ENCODE measurements around the gene BRD7.

The BRD7 gene

DNA sequence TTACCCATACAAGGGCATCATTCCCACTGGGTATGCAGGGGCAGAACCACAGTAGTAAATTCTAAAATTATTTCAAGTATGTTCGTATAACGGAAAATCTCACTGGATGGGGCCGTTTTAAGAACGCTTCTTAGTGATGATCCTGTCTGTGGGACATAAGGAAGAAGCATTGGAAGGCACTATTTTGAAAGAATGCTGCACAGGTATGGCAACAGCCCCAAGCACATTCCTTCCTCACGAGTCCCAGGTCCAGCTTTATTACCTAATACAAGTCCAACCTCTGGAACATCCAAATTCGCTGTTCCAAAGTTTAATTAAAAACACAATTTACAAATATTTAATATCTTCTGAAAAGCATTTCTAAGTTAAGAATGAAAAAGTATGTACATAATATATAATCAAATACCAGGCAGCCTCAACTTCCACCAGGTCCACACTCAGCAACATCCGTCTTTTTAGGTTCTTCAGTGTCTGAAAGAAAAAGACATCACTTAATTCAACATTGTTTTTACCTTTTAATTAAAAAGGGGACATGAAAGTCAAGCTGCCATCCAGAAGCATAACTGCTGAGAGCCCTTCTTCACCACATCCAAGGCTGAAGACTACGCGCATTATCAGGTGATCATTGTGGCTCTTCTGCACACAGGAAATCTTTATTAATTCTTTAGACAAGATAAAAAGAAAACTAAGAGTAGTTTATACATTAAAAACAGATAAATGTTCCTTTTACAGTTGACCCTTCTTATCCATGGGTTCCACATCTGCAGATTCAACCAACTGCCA is 49.8 kb downstream of the BRD7 start:
- DNase-seq (ENCODE audit: low read depth in 2 of 2), result no peak

DNA sequence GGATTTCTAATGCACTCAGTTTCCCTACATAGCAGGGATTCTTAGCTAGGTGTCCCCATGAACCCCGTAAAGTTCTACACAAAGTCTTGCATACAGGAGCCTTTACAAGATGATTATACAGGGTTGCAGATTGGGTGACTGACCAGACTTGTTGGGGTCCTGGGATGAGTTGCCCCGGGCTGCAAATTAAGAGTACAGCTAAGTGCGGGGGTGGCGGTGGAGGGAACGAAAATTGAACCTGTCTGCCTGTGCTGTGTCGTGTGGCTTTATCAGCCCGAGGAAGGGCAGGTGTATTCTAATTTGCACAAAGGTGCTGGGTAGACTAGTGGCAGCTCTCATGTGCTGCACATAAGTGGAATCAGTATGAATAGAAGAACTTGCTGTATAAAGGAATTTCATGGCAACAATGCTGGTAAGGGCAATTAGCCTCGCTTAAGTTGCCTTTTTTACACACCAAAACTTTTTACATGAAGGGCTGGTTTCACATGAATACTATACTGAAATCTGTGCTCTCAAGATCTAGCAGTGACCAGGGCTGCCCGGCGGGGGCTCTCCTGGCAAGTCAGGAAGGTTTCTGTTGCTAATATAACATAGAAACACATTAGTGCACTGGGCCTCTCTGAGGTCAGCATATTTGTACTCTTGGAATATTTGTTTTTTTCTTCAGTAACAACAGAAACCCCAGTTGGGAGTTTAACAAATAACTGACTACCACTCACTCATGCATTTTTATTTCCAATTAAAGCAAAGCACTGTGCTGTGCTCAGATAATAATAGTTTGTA is 51.7 kb downstream of the BRD7 start:
- DNase-seq (ENCODE audit: low read depth in 2 of 2), result no peak

DNA sequence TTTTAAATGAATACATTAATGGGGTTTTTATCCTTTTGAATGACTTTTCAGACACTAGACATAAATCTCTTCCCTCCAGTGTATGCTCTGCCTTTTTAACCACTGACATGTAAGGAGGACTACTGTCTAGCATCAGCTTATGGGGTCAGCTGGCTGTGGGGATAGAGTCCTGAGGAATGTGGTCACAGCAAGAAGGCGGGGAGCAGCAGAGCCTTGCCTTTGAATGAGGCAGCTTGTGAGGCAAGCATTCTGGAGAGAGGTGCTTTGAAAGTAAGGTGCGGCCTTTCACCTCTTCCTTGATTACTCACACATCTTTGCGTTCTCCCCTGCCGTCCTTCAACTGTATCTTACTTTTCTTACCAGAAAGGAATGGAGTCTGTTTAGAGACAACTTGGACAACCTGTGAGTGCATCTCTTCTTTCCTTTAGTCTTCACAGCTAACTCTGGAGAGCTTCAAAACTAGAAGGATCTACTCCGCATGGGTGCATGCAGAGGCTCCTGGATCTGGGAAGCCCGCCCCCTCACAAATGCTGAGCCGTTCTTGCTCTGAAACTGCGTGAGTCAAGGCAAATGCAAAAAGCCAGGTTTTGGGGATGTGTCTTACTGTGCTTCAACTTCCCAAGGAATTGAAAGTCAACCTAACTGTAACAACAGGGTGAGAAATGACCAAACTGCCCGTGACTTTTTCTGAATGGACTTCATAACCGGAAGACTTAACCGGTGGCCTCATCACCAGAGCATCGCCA is 52.5 kb downstream of the BRD7 start:
- no peak for DNase-seq (ENCODE audit: low read depth in 2 of 2)

DNA sequence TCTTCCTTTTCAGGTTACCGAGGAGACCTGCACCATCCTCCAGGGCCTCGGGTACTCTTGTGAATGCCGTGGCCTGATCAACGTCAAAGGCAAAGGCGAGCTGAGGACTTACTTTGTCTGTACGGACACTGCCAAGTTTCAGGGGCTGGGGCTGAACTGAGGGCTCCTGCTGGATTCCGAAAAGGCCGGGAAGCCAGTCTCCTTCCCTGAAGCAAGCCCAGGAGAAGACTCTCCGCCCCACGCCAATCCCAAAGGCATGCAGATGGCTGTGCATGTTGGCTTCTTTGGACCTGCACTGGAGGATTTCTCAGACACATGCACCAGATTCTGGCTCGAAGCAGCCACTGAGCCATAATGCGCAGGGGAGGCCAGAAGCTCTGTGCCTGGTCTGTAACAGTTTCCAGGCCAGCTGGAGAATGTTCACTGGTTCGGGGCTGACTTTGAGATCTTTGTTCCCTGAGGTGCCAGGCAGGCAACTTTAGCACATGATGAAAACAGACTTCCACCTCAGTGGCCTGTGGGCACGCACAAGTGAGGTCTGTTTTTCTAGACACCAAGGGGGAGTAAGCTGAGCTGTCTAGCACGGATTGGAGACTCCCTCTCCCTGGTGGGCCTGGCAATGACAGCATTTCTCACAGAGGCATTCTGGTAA is 53.3 kb downstream of the BRD7 start:
- no peak for DNase-seq (ENCODE audit: low read depth in 2 of 2)

DNA sequence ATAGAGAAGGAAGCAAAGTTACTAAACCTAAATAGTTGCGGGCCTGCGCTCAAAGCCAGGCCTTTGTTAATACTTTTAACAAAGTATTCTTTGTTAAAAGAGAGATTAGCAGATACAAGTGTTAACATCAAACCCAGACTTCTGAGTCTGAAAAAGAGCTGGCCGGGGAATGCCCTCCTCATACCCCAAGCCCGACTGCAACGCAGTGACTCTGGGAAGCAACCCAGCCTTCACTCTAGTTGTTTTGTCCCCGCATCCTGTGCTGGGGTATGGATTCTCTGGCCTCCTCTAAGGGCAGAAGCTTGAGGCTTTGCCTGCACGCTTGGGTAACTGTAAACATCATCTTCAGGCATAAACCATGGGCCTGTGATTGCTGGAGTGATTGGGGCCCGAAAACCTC is 54.1 kb downstream of the BRD7 start:
- DNase-seq (ENCODE audit: low read depth in 2 of 2), result no peak

DNA sequence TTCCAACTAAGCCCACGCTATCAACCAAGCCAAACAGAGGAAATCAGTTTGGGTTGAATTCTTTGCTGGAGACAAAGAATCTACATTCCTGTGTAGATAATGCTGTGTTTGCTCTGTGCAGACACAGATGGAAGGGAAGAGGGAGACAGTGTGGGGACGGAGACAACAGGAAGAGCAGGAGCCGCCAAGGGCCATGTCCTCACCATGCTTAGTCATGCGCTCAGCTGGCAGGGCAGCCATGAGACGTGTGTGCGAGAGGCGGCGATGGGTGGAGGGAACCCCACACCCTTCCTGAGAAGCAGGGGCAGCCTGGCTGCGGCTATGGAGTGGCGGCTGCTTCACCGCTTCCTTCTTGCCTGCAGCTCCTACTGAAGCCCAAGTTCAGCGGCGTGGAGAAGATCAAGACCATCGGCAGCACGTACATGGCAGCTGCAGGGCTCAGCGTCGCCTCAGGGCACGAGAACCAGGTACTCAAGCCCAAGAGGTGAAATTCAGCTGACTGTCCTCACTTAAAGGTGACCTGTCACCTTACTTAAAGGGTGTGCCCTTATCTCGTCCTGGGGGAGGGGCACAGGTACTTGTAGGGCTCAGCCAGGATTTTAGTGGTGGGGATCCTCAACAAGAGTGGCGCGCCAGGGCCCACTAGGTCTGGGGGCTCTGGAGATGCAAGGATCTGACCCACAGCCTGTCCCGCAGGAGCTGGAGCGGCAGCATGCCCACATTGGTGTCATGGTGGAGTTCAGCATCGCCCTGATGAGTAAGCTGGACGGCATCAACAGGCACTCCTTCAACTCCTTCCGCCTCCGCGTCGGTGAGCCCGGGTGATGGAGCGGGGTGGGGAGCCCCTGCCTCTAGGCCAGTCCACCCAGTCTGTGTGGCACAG is 55.0 kb downstream of the BRD7 start:
- DNase-seq (ENCODE audit: low read depth in 2 of 2), result peak in 1 of 2 donors; percentile 20

DNA sequence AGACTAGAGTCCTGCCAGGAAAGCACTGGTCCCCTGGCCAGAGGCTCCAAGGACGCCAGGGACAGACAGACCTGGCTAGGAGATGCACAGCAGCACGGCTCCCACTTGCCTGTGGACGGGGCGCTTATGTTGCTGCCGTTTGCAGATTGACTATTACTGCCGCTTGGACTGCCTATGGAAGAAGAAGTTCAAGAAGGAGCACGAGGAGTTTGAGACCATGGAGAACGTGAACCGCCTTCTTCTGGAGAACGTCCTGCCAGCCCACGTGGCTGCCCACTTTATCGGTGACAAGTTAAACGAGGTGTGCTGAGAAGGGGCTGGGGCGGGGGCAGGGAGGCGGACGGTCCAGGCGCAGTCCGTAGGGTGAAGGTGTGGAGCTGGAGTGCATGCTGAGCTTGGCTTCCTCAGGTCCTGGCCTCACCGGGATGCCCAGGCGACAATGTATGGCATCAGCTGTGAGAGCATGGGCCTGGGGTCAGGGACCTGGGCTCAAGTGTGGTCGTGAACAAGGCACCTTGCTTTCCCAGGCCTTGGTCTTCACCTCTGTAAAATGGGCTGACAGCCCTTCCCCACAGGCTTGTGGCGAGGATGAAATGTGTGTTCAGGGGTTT is 56.8 kb downstream of the BRD7 start:
- no peak for DNase-seq (ENCODE audit: low read depth in 2 of 2)

DNA sequence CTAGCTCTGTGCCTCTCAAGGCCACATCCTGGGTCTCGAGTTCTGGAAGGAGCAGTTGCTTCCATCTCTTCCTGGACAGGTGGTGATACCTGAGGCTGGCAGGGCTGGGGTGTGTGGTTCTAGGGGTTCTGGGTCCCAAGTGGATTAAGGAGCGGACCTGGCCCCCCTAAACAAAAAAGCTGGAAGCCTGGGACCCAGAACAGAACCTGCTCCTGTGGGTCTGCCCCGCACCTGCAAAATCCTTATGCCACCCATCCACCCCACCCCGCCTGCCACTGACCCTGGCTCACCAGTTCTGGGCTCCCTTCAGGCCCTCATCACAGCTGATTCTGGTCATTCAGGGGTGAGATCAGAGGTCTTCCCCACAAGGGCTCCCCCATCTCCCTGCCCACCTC is 57.7 kb downstream of the BRD7 start:
- DNase-seq (ENCODE audit: low read depth in 2 of 2), result no peak

DNA sequence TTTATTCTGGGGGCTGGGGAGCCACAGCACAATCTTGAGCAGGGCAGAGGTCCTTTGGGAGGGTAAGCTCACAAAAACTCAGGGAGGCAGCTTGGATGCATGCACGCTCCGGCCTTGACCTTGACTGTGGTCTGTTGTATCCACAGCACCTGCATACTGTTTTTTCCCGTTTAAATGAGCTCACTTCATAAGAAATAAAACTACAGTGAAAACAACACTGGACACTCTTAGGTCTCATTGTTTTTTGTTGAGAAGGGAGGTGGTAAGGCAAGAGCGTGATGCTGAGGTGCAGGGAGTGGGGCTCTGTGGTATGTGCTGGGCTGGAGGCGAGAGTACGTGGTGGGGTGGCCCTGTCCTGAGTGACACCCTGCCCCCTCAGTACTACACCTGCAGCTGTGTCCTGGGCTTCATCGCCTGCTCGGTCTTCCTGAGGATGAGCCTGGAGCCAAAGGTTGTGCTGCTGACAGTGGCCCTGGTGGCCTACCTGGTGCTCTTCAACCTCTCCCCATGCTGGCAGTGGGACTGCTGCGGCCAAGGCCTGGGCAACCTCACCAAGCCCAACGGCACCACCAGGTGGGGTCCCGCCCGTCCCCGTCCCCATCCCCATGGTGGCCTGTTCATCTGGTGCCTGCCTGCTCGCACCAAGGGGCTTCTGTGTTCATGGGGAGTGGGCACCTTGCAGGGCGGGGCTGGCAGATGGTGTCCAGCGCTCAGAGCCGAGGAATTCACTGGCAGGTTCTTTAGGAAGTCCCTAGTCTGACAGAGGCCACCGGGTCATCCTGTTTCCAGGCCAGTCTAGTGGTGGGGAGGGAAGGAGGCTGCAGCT is 58.3 kb downstream of the BRD7 start:
- DNase-seq (ENCODE audit: low read depth in 2 of 2), result no peak

DNA sequence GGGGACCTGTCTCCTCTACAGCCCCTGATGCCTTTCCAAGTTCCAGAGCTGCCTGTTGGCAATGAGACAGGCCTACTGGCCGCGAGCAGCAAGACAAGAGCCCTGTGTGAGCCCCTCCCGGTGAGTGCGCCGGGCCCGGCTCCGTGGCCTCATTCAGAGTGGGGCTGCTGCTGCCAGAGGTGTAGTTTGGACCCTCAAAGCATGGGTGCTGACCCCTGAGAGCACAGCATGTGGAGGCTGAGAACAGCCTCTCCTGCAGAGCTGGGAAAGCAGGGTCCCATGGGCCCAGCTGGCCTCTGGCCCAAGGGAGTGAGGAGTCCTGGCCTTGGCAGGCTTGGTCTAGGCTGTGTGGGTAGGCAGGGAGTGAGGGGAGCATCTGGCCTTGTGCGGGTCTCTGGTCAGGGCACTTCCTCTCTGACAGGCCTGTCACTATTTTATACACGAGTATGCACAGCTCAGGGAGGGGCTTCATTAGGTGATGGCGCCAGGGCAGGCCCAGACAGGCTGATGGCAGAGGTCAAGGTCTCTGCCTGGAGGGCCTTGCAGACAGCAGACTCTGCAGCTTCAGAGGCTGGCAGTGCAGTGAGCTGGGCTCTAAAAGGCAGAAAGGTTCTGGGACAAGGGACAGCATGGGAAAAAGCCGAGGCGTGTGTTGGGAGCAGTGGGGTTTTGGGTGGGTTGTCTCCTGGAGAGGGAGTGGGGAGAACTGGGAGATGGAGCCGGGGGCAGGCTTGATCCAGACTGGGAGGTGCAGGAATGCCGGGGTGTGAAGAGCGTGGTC is 59.1 kb downstream of the BRD7 start:
- DNase-seq (ENCODE audit: low read depth in 2 of 2), result no peak

DNA sequence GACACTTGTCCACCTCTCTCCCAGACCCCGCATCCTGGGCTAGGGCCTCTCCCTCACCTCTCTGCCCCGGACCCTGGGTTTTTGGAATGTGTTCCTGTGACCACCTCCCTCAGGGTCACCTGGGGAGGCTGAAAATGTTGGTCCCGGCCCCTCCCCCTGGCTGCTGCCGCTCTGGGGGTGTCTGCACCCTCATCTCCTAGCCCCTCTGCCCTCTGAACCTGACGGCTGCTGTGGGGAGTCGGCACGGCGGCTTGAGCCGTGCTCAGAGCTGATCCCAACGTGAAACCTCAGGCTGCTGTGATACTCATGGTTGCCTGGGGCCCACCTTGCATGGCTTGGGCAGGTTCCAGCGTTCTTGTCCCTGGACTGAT is 59.6 kb downstream of the BRD7 start:
- DNase-seq (ENCODE audit: low read depth in 2 of 2), result no peak

DNA sequence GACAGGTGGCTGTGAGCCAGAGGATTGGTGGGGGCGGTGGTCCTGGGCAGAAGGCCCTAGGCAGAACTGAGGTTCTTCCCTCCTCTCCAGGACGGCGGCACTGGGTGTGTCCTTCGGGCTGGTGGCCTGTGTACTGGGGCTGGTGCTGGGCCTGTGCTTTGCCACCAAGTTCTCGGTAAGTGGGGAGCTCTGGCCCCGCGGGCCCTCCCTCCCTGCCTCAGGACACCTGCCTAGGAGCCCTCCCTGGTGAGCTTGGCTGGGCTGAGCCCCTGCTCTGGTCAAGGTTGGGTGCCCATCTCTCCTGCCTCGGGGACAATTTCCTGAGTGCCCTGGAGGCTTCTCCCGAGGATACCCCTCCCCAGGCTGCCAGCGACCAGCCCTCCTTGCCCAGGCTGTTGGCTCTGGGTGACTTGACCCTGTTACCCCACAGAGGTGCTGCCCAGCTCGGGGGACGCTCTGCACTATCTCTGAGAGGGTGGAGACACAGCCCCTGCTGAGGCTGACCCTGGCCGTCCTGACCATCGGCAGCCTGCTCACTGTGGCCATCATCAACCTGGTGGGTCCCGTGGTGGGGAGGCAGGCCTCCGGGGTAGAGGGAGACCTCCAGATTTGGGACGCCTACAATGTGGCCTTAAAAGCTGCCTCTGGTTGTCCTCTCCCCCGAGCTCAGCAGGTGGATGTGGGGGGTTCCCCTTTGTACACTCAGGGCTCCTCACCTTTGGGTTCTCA is 60.4 kb downstream of the BRD7 start:
- DNase-seq (ENCODE audit: low read depth in 2 of 2), result no peak

DNA sequence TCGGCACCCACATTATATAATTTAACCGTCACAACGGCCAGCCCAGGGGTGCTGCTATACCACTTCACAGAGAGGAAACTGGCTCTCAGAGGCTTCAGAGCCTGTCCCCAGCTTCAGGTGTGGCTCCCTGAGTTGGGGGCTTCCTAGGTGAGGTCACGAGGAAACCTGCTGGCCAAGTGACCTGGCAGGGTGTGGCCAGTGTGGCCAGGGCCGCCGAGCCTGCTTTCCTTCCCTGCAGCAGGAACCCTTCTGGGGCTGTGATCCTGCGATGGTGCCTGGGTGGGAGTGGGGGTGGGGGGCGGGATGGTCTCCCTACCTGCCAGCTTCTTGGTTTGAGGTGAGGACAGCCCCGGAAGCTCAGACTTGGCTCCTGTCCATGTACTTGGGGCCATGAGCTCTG is 62.5 kb downstream of the BRD7 start:
- no peak for DNase-seq (ENCODE audit: low read depth in 2 of 2)

DNA sequence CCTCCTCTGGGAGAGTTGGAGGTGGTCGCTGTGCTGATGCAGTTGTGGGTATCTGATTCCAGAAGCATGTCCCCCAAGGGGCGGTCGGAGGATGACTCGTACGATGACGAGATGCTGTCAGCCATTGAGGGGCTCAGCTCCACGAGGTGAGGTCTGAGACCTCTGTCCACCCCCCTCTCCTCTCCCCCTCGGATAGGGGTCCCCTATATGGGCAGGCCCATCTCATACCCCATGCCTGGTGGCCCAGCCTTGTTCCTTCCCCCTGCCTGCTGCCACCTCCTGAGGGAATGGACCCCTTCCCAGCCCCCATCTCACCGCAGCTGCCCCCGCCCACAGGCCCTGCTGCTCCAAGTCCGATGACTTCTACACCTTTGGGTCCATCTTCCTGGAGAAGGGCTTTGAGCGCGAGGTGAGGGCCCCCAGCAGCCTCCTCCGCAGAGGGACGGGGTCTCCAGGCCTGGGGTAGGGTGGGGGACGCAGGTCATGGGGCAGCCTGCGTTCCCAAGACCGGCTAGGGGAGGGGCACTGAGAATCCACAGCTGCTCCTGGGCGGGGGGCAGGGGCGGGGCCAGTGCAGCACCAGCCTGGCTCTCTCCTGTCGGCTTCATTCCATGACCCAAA is 63.2 kb downstream of the BRD7 start:
- no peak for DNase-seq (ENCODE audit: low read depth in 2 of 2)

DNA sequence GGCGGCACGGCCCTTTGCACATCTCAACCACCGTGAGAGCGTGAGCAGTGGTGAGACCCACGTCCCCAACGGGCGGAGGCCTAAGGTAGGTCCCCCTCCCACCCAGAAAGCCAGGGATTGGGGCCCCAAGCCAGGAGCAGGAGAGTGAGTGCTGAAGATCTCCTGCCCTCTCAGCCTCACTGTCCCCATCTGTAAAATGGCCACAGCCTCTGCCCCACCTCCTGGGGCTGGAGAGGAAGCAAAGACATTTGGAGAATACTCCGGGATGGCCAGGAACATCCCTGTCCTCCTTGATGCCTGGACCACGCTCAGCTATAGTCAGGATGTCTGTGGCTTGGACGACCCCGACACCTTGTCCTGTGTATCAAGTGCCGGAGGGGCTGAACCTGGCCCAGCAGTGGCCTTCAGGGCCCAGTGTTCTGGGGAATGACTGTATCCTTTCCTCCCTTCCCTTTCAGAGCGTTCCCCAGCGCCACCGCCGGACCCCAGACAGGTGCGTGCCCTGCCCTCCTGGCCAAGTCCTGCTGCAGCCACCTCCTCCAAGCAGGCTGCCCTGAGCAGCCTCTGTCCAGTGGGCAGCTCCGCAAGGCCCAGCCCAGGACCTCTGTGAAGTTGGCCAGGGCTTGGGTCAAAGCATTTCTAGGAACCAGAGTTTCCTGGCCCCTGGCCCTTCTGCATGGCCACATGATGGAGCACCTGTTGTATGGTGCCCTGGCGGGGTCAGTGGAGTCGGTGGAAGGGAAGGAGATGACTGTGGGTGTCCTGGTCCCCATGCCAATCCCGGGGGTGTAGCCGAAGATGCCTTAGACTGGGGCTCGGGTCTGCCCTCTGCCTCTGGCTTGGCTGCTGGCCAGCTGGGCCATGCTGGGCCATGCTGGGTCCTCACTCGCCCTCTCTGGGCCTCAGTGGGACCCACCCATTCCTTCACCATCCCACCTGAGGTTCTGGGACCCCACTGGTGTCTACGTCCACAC is 64.0 kb downstream of the BRD7 start:
- DNase-seq (ENCODE audit: low read depth in 2 of 2), result no peak

DNA sequence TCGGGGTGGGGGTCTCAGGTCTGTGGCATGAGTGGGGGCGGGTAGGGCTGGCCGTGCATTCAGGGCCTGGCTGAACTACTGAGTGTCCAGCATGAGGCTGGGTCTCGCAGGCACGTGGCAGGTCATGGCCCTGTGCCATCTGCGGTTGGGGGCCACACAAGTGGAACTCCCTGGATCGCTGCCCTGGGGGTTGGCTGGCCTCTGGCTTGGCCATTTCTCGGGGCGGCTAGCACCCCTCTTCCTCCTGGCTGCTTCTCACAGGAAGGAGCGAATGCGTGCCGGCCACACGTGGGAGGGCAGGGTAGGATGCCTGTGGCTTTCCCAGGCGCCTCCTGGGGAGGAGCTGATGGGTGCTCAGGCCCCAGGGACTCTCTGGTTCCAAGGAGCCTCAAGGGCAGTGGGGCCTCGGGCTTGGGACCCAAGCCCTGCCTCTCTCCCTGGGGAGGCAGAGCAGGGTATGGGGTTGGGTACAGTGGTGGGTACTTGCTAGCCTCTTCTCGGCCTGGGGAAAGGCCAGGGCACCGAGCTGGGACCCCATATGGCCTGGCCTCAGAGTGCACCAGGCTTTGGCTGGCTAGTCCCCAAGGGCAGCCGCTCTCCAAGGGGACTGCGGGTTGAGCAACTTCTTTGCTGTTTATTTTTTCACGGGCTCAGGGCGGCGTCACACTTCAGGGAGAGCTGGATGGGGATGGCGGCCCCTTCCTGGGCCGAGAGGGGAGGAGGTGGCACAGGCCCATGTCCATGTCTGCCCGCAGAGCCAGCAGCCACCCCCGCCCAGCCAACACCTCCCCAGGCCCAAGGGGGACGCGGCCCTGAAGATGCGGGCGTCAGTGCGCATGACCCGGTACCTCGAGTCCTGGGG is 65.0 kb downstream of the BRD7 start:
- DNase-seq (ENCODE audit: low read depth in 2 of 2), result no peak

All from stimulated activated CD8-positive, alpha-beta memory T cell treated with anti-CD3 and anti-CD28 coated beads, Interleukin-2, amount 100 ng/mL, for 48 hours (primary cell).